MM.1S (cell line): ENCODE measurements around the gene NBAS.

ENCODE experiments used
- EZH2 ChIP-seq: fragments of 300-600 bp; sonication (generic); optimal IDR thresholded peaks from 2 replicates; pipeline ENCODE3; 2017; ENCODE audit warnings: low read depth, mild to moderate bottlenecking, antibody characterized with exemption, low read length, mixed read lengths
- TF ChIP-seq, protein P1 (sequence below): fragments of 300-600 bp; sonication (generic); IDR thresholded peaks from 2 replicates; pipeline ENCODE4 v1.5.1; 2016; ENCODE audit warnings: antibody characterized with exemption, low read length, mixed read lengths

DNA sequence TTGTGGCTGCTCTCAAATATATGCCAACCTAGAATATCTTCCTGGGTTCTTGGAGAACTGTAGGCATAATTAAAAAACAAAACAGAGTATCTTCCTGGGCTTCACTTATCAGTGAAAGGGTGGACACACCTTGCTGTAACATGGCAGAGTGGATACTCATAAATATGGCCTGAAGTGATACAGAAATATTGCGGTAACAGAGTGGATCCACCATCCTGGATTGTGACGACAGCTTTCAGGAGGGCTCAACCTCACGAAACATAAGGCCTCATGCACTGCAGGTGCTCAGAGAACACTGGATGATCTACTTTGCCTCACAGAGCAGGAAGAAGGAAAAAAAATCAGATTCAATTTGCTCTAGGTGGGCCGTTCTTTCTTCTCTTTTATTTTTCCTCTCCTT lies 336.0 kb downstream of the NBAS start:
- TF ChIP-seq, protein P1, sequence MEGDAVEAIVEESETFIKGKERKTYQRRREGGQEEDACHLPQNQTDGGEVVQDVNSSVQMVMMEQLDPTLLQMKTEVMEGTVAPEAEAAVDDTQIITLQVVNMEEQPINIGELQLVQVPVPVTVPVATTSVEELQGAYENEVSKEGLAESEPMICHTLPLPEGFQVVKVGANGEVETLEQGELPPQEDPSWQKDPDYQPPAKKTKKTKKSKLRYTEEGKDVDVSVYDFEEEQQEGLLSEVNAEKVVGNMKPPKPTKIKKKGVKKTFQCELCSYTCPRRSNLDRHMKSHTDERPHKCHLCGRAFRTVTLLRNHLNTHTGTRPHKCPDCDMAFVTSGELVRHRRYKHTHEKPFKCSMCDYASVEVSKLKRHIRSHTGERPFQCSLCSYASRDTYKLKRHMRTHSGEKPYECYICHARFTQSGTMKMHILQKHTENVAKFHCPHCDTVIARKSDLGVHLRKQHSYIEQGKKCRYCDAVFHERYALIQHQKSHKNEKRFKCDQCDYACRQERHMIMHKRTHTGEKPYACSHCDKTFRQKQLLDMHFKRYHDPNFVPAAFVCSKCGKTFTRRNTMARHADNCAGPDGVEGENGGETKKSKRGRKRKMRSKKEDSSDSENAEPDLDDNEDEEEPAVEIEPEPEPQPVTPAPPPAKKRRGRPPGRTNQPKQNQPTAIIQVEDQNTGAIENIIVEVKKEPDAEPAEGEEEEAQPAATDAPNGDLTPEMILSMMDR: no peak
- TF ChIP-seq EZH2: no peak
